ENCODE results near the gene C19orf81. TPM values are rescaled to one million over a fixed set of nuclear protein-coding genes. Genes with fewer than 3 reads are reported as not detected.
"Not testable (repeated sequence)": the region's sequence is repeated elsewhere in the genome, so short reads cannot be mapped to it uniquely, and the experiment has no call there.

C19orf81 gene
- not detected in 2 replicates for total RNA-seq

DNA sequence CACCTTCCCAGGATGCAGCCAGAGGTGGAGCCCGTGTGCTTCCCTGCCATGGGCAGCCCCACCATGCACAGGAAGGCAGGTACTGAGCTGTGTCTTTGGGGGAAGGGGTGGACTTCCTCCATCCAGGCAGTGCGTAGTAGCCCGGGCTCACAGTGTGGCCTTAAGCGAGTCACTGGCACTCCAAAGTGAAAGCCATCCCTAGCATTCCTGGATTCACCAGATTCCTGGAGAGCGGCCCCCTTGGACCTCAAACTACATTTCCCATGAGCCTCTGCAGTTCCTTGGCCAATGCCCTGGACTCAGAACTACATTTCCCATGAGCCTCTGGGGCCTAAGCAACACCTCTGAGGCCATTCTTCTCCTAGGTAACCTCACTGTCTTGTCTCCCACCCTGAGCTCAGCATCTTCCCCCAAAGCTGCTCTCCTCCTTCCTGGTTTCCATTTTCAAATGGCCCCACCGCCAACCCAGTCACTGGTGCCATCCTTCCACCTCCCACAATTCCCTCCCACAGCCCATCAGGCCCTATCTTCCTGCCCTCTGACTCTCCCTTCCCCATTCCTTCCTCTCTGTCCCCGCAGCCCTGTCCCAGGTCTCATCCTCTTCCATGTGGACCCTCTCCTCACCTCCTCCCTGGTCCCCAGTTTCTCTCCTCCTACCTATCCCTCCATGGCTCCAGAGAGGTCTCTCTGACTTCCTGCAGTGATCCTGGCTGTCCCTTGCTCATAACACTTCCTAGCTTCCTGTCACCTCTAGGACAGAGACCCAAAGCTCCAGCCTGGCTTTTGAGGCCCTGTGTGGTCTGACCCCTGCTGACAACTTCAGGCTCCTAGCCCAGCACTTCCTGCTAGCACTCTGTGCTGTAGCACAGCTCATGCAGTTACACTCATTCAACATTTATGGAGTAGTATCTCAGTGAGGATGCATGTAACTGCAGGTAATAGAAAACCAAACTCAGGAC lies at the start of gene C19orf81:
C19orf81 (plus strand) TSS at position 13 of the 959 bp plus-strand sequence; CDS start at position 13, 0 bp downstream.
- DNase-seq (ENCODE audit: low read depth), result no peak
- TF ChIP-seq, protein P1, sequence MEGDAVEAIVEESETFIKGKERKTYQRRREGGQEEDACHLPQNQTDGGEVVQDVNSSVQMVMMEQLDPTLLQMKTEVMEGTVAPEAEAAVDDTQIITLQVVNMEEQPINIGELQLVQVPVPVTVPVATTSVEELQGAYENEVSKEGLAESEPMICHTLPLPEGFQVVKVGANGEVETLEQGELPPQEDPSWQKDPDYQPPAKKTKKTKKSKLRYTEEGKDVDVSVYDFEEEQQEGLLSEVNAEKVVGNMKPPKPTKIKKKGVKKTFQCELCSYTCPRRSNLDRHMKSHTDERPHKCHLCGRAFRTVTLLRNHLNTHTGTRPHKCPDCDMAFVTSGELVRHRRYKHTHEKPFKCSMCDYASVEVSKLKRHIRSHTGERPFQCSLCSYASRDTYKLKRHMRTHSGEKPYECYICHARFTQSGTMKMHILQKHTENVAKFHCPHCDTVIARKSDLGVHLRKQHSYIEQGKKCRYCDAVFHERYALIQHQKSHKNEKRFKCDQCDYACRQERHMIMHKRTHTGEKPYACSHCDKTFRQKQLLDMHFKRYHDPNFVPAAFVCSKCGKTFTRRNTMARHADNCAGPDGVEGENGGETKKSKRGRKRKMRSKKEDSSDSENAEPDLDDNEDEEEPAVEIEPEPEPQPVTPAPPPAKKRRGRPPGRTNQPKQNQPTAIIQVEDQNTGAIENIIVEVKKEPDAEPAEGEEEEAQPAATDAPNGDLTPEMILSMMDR (IDR thresholded peaks at IDR 0.05; ENCODE audit: insufficient read depth, low read length, severe bottlenecking), result no peak
- H3K4me3 ChIP-seq (ENCODE audit: low read depth, low read length), result no peak within 1 kb of the TSS
- no peaks in the 10 kb centered on the region for H3K36me3 ChIP-seq (ENCODE audit: control insufficient read depth, insufficient read depth, low read length)
- FAIRE-seq, result no peak
- no peaks in the 10 kb centered on the region for H3K27me3 ChIP-seq (ENCODE audit: control insufficient read depth, insufficient read depth, low read length)

DNA sequence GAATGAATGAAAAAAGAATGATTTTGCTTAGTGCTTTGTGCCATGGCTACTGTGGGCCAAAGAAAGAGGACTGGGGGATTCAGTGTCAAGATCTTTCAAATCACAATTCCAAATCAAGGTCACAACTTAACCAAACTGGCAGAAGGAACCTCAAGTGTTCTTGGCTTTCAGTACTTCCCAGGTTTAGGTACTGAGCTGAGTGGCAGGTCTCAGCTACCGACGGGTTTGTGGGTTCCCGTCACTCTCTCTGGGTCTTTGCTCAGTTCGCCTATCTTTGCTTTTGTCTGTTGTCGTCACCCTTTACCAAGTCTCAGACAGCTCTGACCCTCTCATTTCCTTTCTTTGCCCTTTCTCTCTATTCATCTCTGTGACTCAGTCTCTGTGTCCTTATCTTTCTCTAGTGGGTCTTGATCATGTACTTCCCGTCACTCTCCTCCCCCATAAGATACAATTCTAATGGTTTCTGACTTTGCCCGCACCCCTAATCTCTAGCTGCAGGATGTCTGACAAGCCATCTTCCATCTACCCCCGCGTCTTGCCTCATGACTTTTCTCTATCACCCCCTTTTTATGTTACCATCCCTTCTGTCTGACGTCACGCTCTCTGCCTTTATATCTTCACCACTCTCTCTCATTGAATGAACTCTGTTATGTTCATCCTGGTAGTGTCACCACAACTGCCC lies 47.7 kb upstream of the C19orf81 start:
- H3K4me3 ChIP-seq (ENCODE audit: low read depth, low read length), result no peak overlapping the region

DNA sequence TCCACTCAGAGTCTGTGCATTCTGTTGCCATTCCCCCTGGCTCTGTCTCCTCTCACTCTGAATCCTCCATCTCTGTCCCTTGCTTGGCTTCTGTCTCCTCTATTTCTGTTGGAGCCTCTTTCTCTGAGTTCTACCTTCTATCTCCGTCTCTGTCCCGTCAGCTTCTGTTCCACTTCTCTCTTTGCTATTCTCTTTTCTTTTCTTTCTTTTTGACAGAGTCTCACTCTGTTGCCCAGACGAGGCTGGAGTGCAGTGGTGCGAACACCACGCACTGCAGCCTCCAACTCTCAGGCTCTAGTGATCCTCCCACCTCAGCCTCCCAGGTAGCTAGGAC lies 47.2 kb upstream of the C19orf81 start:
- TF ChIP-seq, protein P1 (IDR thresholded peaks at IDR 0.05; ENCODE audit: insufficient read depth, low read length, severe bottlenecking), result no peak
- Histone ChIP-seq H3K36me3 (ENCODE audit: control insufficient read depth, insufficient read depth, low read length) (no peaks in the 10 kb centered on the region), H3K27me3 (ENCODE audit: control insufficient read depth, insufficient read depth, low read length) (no peaks in the 10 kb centered on the region), H3K4me3 (ENCODE audit: low read depth, low read length) (no peak overlapping the region)
- DNase-seq (ENCODE audit: low read depth), result no peak
- no peak for FAIRE-seq

More for the DNA sequence above, 47.7 kb upstream of the C19orf81 start:
- FAIRE-seq, result no peak
- Histone ChIP-seq H3K36me3 (ENCODE audit: control insufficient read depth, insufficient read depth, low read length) (no peaks in the 10 kb centered on the region), H3K27me3 (ENCODE audit: control insufficient read depth, insufficient read depth, low read length) (no peaks in the 10 kb centered on the region)
- TF ChIP-seq, protein P1 (IDR thresholded peaks at IDR 0.05; ENCODE audit: insufficient read depth, low read length, severe bottlenecking), result no peak
- DNase-seq (ENCODE audit: low read depth), result no peak

DNA sequence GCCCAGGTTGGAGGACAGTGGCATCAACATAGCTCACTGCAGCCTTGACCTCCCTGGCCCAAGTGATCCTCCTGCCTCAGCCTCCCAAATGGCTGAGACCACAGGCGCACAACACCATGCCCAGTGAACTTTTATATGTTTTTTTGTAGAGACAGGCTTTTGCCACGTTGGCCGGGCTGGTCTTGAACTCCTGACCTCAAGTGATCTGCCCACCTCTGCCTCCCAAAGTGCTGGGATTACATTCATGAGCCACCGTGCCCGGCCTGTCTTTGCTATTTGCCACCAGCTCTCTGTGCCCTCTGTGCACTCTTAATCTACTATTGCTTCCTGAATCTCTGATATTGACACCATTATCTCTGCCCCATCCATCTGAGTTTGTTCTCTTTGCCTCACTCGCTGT lies 46.7 kb upstream of the C19orf81 start:
- Histone ChIP-seq H3K4me3 (ENCODE audit: low read depth, low read length) (no peak overlapping the region), H3K36me3 (ENCODE audit: control insufficient read depth, insufficient read depth, low read length) (no peaks in the 10 kb centered on the region), H3K27me3 (ENCODE audit: control insufficient read depth, insufficient read depth, low read length) (no peaks in the 10 kb centered on the region)
- FAIRE-seq (no peak), DNase-seq (ENCODE audit: low read depth) (no peak)
- TF ChIP-seq, protein P1 (IDR thresholded peaks at IDR 0.05; ENCODE audit: insufficient read depth, low read length, severe bottlenecking), result no peak

DNA sequence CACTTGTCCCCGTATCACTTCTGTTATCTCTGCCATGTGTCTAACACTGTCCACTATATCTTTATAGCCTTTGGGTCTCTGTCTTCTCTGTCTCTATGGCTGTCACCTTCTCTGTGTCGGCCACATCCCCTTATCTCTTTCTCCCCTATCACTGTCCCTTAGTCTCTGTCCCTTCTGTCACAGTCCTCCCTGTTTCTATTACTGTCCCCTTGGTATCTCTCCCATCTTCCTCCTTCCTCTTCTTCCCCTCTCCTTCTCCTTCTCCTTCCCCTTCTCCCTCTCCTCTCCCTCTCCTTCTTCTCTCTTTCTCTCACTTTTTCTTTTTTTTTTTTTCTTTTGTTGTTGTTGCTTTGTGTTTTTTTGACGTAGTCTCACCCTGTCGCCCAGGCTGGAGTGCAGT lies 46.3 kb upstream of the C19orf81 start:
- Histone ChIP-seq H3K4me3 (ENCODE audit: low read depth, low read length) (no peak overlapping the region), H3K27me3 (ENCODE audit: control insufficient read depth, insufficient read depth, low read length) (no peaks in the 10 kb centered on the region), H3K36me3 (ENCODE audit: control insufficient read depth, insufficient read depth, low read length) (no peaks in the 10 kb centered on the region)
- no peak for DNase-seq (ENCODE audit: low read depth)
- TF ChIP-seq, protein P1 (IDR thresholded peaks at IDR 0.05; ENCODE audit: insufficient read depth, low read length, severe bottlenecking), result no peak
- no peak for FAIRE-seq

DNA sequence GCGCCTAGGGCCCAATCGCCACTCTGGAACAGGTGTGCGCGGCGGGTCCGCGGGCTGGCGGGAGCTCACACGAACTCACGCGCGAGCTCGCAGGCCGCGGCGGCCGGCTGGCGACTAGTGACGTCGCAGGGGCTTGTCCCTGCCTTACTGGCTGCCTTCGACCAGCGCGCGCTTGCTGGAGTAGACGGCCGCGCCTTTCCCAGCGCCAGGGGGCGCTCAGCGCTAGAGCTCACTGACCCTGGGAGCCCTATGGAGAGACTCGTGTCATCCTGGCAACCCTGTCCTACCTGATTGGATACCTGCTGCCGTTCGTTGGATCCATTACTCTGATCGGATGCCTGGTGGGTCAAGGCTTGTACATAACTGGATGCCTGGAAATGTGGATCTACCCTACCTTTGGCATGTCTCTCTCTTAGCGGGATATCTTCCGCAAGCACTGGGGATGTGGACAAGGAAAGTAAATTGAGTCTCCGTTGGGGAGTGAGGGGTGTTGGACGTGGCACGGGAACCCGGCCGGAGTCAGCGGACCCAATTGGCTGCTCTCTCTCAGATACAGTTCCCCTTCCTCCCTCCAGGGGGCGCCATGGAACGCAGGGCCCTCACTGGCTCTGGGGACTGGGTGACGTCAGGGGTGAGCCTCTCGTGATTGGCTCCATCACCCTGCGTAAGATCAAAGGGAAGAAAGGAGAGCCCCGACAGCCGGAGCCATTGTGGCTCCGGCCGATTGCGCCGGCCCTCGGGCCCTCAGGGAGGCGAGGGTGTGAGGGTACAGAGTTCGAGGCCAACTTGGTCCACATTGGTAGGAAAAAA lies 44.8 kb upstream of the C19orf81 start:
- DNase-seq (ENCODE audit: low read depth); H3K27me3 ChIP-seq (ENCODE audit: control insufficient read depth, insufficient read depth, low read length); FAIRE-seq; H3K4me3 ChIP-seq (ENCODE audit: low read depth, low read length); H3K36me3 ChIP-seq (ENCODE audit: control insufficient read depth, insufficient read depth, low read length): not testable (repeated sequence)

DNA sequence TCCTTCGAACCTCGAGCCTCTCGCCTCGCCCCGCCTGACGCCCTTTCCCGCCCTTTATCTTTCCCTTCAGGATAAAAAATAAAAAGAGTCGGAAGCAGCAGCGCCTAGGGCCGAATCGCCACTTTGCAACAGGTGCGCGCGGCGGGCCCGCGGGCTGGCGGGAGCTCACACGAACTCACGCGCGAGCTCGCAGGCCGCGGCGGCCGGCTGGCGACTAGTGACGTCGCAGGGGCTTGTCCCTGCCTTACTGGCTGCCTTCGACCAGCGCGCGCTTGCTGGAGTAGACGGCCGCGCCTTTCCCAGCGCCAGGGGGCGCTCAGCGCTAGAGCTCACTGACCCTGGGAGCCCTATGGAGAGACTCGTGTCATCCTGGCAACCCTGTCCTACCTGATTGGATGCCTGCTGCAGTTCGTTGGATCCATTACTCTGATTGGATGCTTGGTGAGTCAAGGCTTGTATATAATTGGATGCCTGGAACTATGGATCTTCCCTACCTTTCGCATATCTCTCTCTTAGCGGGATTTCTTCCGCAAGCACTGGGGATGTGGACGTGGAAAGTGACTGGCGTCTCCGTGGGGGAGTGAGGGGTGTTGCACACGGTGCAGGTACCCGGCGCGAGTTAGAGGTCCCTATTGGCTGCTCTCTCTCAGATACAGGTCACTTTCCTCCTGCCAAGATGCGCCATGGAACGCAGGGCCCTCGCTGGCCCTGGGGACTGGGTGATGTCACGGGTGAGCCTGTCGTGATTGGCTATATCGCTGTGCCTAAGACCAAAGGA lies 43.0 kb upstream of the C19orf81 start:
- not testable (repeated sequence) for DNase-seq (ENCODE audit: low read depth); FAIRE-seq; H3K4me3 ChIP-seq (ENCODE audit: low read depth, low read length); H3K27me3 ChIP-seq (ENCODE audit: control insufficient read depth, insufficient read depth, low read length); H3K36me3 ChIP-seq (ENCODE audit: control insufficient read depth, insufficient read depth, low read length)
